ENCODE results near the gene RFTN2.
A peak's percentile ranks its signal among the peaks of the same experiment; 100 is the strongest.
"Not testable (repeated sequence)": the region's sequence is repeated elsewhere in the genome, so short reads cannot be mapped to it uniquely, and the experiment has no call there.

RFTN2 gene

GRCh38 chr2:197704434-197705120 lies 29.2 kb upstream of the RFTN2 start:
- peaks cover 6% of the 10 kb centered on the region for H3K27me3 Mint-ChIP-seq (ENCODE audit: low read depth, poor library complexity)
- H3K9me3 Mint-ChIP-seq: peaks cover 13% of the 10 kb centered on the region
- H3K27ac Mint-ChIP-seq: peak overlapping the region; percentile 29
- peak overlapping the region; percentile 86 for H3K4me3 Mint-ChIP-seq
- peaks cover 42% of the 10 kb centered on the region for H3K4me1 Mint-ChIP-seq
- no peak for DNase-seq
- no peak for TF ChIP-seq CTCF (IDR thresholded peaks at IDR 0.05)
- peaks cover 9% of the 10 kb centered on the region for H3K36me3 Mint-ChIP-seq (ENCODE audit: low read depth)

- peaks cover 6% of the 10 kb centered on the region for H3K27me3 Mint-ChIP-seq (ENCODE audit: low read depth, poor library complexity)
- H3K4me3 Mint-ChIP-seq: no peak overlapping the region
- no peak for TF ChIP-seq CTCF (IDR thresholded peaks at IDR 0.05)
- DNase-seq: no peak
- H3K4me1 Mint-ChIP-seq: peaks cover 7% of the 10 kb centered on the region
- peaks cover 16% of the 10 kb centered on the region for H3K36me3 Mint-ChIP-seq (ENCODE audit: low read depth)
- H3K27ac Mint-ChIP-seq: no peak overlapping the region
- H3K9me3 Mint-ChIP-seq: peaks cover 27% of the 10 kb centered on the region
These were observed 25.6 kb upstream of the RFTN2 start for GRCh38 chr2:197700960-197701359.

GRCh38 chr2:197699724-197700123 lies 24.3 kb upstream of the RFTN2 start:
- not testable (repeated sequence) for DNase-seq; H3K27me3 Mint-ChIP-seq (ENCODE audit: low read depth, poor library complexity); H3K4me1 Mint-ChIP-seq; H3K27ac Mint-ChIP-seq; H3K4me3 Mint-ChIP-seq
- H3K36me3 Mint-ChIP-seq (ENCODE audit: low read depth): peaks cover 21% of the 10 kb centered on the region
- H3K9me3 Mint-ChIP-seq: peaks cover 33% of the 10 kb centered on the region

- Mint-ChIP-seq H3K9me3 (peaks cover 49% of the 10 kb centered on the region), H3K36me3 (ENCODE audit: low read depth) (peaks cover 31% of the 10 kb centered on the region)
- H3K4me1 Mint-ChIP-seq; H3K4me3 Mint-ChIP-seq; H3K27me3 Mint-ChIP-seq (ENCODE audit: low read depth, poor library complexity); DNase-seq; H3K27ac Mint-ChIP-seq: not testable (repeated sequence)
These were observed 21.2 kb upstream of the RFTN2 start for GRCh38 chr2:197696571-197696970.

GRCh38 chr2:197695971-197696370 lies 20.6 kb upstream of the RFTN2 start:
- DNase-seq; H3K27ac Mint-ChIP-seq; H3K4me1 Mint-ChIP-seq; H3K4me3 Mint-ChIP-seq; H3K27me3 Mint-ChIP-seq (ENCODE audit: low read depth, poor library complexity): not testable (repeated sequence)
- Mint-ChIP-seq H3K36me3 (ENCODE audit: low read depth) (peaks cover 29% of the 10 kb centered on the region), H3K9me3 (peaks cover 47% of the 10 kb centered on the region)

- peaks cover 45% of the 10 kb centered on the region for H3K9me3 Mint-ChIP-seq
- not testable (repeated sequence) for H3K4me1 Mint-ChIP-seq; H3K27me3 Mint-ChIP-seq (ENCODE audit: low read depth, poor library complexity); DNase-seq; H3K27ac Mint-ChIP-seq; H3K4me3 Mint-ChIP-seq
- H3K36me3 Mint-ChIP-seq (ENCODE audit: low read depth): peaks cover 24% of the 10 kb centered on the region
These were observed 19.8 kb upstream of the RFTN2 start for GRCh38 chr2:197695206-197695605.

- H3K4me3 Mint-ChIP-seq: no peak overlapping the region
- no peak for DNase-seq
These were observed 2.1 kb upstream of the RFTN2 start for GRCh38 chr2:197677483-197677882.

More at GRCh38 chr2:197677483-197677882, 2.1 kb upstream of the RFTN2 start:
- peaks cover 24% of the 10 kb centered on the region for H3K4me1 Mint-ChIP-seq
- H3K9me3 Mint-ChIP-seq: no peaks in the 10 kb centered on the region
- H3K27me3 Mint-ChIP-seq (ENCODE audit: low read depth, poor library complexity): no peaks in the 10 kb centered on the region
- no peak for TF ChIP-seq CTCF (IDR thresholded peaks at IDR 0.05)
- peaks cover 4% of the 10 kb centered on the region for H3K36me3 Mint-ChIP-seq (ENCODE audit: low read depth)
- no peak overlapping the region for H3K27ac Mint-ChIP-seq
